Smooth muscle cell (in vitro differentiated cells): ENCODE measurements around the gene COX7A1. TPM values are rescaled to one million over a fixed set of nuclear protein-coding genes. Genes with fewer than 3 reads are reported as not detected.

Source experiments
- DNase-seq: peaks from one replicate; lab custom pipeline; 2025; ENCODE audit not compliant: unreplicated experiment; lab: John Stamatoyannopoulos, UW
- H2AFZ ChIP-seq: fragments of 200-600 bp; sonication (generic); 2 replicates; pipeline ENCODE4 v1.6.0; 2016; ENCODE audit warnings: antibody characterized with exemption, low read depth, mild to moderate bottlenecking
- H3F3A ChIP-seq: fragments of 200-600 bp; sonication (generic); 2 replicates; pipeline ENCODE4 v1.6.0; 2017; ENCODE audit warnings: antibody characterized with exemption, low read depth
- H3K27ac ChIP-seq: fragments of 200-600 bp; sonication (generic); 2 replicates; pipeline ENCODE4 v1.5.1; 2016; ENCODE audit warnings: low read depth, mild to moderate bottlenecking
- H3K27me3 ChIP-seq: fragments of 200-600 bp; sonication (generic); 2 replicates; pipeline ENCODE4 v1.6.1; 2016; ENCODE audit warnings: low read depth, mild to moderate bottlenecking
- H3K36me3 ChIP-seq: fragments of 200-600 bp; sonication (generic); 2 replicates; pipeline ENCODE4 v1.5.1; 2016; ENCODE audit warnings: low read depth
- H3K4me1 ChIP-seq: fragments of 200-600 bp; sonication (generic); 2 replicates; pipeline ENCODE4 v1.5.1; 2016; ENCODE audit warnings: low read depth
- H3K4me2 ChIP-seq: fragments of 200-600 bp; sonication (generic); 2 replicates; pipeline ENCODE4 v1.6.0; 2016; ENCODE audit warnings: mild to moderate bottlenecking
- H3K4me3 ChIP-seq: fragments of 200-600 bp; sonication (generic); 2 replicates; pipeline ENCODE4 v1.5.1; 2016; ENCODE audit warnings: mild to moderate bottlenecking
- H3K79me2 ChIP-seq: fragments of 200-600 bp; sonication (generic); 2 replicates; pipeline ENCODE4 v1.6.0; 2016; ENCODE audit warnings: low read depth, mild to moderate bottlenecking
- H3K9ac ChIP-seq: fragments of 200-600 bp; sonication (generic); 2 replicates; pipeline ENCODE4 v1.6.0; 2016; ENCODE audit warnings: low read depth
- H3K9me3 ChIP-seq: fragments of 200-600 bp; sonication (generic); replicated peaks from 2 replicates; pipeline ENCODE4 v1.5.1; 2016; ENCODE audit warnings: low read depth
- H4K20me1 ChIP-seq: fragments of 200-600 bp; sonication (generic); 2 replicates; pipeline ENCODE4 v1.6.0; 2016; ENCODE audit warnings: low read depth
- WGBS: methylation state at CpG from one replicate; pipeline ENCODE4 v1.1.7; 2016; ENCODE audit warnings: low lambda C conversion rate; 5-methylcytosine and 5-hydroxymethylcytosine counted together
- polyA plus RNA-seq: library from polyadenylated mRNA; unstranded; fragments of >200 nt; fragmentation: Nextera tagmentation; extraction: Ambion mirVana; gene quantifications from 2 replicates; pipeline ENCODE4 v1.2.1, GENCODE V29; 2016
- total RNA-seq: library from RNA; depleted of rRNA; stranded (reverse); fragments of >200 nt; gene quantifications from 2 replicates; pipeline ENCODE4 v1.2.3, GENCODE V29; 2014
- TF ChIP-seq, protein P1 (sequence below): fragments of 200-600 bp; sonication (generic); IDR thresholded peaks from 2 replicates; pipeline ENCODE4 v1.5.1; 2017; ENCODE audit warnings: borderline replicate concordance, mild to moderate bottlenecking, antibody characterized with exemption; ENCODE audit not compliant: insufficient read depth, poor library complexity, severe bottlenecking

Gene COX7A1
- total and polyA plus RNA-seq, 2 experiments from 2014 or later = not detected

DNA sequence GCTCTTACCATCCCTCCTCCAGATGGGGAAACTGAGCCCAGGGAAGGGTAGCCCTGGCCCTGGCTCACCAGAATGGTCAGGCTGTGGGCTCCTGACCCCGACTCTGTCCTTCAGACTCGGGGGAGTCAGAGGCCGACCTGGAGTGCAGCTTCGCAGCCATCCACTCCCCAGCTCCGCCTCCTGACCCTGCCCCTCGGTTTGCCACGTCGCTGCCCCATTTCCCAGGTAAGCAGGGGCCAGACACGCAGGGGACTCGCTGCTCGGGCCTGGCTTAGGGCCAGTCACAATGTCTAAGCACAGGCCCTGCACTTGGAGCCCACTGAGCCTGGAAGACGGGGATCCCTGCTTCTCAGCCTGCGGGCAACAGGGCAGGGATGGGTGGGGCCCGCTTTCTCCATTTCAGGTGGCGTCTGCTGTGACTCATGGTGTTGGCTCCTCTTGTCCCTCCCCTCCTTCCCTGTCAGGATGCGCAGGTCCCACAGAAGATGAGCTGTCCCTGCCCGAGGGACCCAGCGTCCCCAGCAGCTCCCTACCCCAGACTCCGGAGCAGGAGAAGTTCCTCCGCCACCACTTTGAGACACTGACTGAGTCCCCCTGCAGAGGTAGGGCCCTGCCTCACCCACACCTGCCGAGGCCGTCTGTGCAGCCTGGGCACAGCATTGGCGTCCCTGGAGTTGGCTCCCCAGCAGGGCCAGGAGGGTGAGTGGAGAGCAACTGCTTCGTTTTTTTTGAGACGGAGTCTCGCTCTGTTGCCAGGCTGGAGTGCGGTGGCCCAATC is 50.5 kb downstream of the COX7A1 start:
- Histone ChIP-seq H3F3A (no peaks in the 10 kb centered on the region), H4K20me1 (no peaks in the 10 kb centered on the region), H2AFZ (no peak overlapping the region), H3K27me3 (no peaks in the 10 kb centered on the region), H3K4me3 (no peak overlapping the region), H3K79me2 (no peaks in the 10 kb centered on the region), H3K9ac (no peak overlapping the region), H3K4me1 (no peaks in the 10 kb centered on the region), H3K9me3 (no peaks in the 10 kb centered on the region), H3K27ac (no peak overlapping the region), H3K4me2 (no peak overlapping the region), H3K36me3 (no peaks in the 10 kb centered on the region)
- 92% methylated on average over 25 of the region's 27 CpGs for WGBS
- TF ChIP-seq, protein P1, sequence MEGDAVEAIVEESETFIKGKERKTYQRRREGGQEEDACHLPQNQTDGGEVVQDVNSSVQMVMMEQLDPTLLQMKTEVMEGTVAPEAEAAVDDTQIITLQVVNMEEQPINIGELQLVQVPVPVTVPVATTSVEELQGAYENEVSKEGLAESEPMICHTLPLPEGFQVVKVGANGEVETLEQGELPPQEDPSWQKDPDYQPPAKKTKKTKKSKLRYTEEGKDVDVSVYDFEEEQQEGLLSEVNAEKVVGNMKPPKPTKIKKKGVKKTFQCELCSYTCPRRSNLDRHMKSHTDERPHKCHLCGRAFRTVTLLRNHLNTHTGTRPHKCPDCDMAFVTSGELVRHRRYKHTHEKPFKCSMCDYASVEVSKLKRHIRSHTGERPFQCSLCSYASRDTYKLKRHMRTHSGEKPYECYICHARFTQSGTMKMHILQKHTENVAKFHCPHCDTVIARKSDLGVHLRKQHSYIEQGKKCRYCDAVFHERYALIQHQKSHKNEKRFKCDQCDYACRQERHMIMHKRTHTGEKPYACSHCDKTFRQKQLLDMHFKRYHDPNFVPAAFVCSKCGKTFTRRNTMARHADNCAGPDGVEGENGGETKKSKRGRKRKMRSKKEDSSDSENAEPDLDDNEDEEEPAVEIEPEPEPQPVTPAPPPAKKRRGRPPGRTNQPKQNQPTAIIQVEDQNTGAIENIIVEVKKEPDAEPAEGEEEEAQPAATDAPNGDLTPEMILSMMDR = no peak
- DNase-seq = no peak

Other genes starting within 250 kb of the COX7A1 start
- 0.81 TPM in 1 of 2 replicates, not detected in the other for gene HCST, start 249.9 kb downstream of the COX7A1 start, total RNA-seq
- 2.6 and 3.4 TPM in 2 replicates for gene HCST, start 249.9 kb downstream of the COX7A1 start, polyA plus RNA-seq
- not detected in 2 replicates for gene TYROBP, start 244.2 kb downstream of the COX7A1 start, total RNA-seq
- not detected in 2 replicates for gene TYROBP, start 244.2 kb downstream of the COX7A1 start, polyA plus RNA-seq
- 6.0 and 6.2 TPM in 2 replicates for gene LRFN3, start 216.1 kb downstream of the COX7A1 start, total RNA-seq
- 15.3 and 15.5 TPM in 2 replicates for gene LRFN3, start 216.1 kb downstream of the COX7A1 start, polyA plus RNA-seq
- gene SDHAF1, start 157.3 kb downstream of the COX7A1 start, total RNA-seq = 24.0 TPM in 2 replicates
- 27.1 and 27.7 TPM in 2 replicates for gene SDHAF1, start 157.3 kb downstream of the COX7A1 start, polyA plus RNA-seq
- gene SYNE4, start 143.6 kb downstream of the COX7A1 start, total RNA-seq = 1.1 and 1.9 TPM in 2 replicates
- gene SYNE4, start 143.6 kb downstream of the COX7A1 start, polyA plus RNA-seq = 2.6 and 8.8 TPM in 2 replicates
- gene ALKBH6, start 138.2 kb downstream of the COX7A1 start, total RNA-seq = 26.2 and 35.4 TPM in 2 replicates
- gene ALKBH6, start 138.2 kb downstream of the COX7A1 start, polyA plus RNA-seq = 36.1 and 37.4 TPM in 2 replicates
- 3.7 and 10.7 TPM in 2 replicates for gene CLIP3, start 119.6 kb downstream of the COX7A1 start, total RNA-seq
- 35.2 and 36.7 TPM in 2 replicates for gene CLIP3, start 119.6 kb downstream of the COX7A1 start, polyA plus RNA-seq
- 9.3 and 13.1 TPM in 2 replicates for gene THAP8, start 98.2 kb downstream of the COX7A1 start, total RNA-seq
- gene THAP8, start 98.2 kb downstream of the COX7A1 start, polyA plus RNA-seq = 13.1 and 22.9 TPM in 2 replicates
- gene WDR62, start 97.5 kb downstream of the COX7A1 start, total RNA-seq = 1.0 and 1.5 TPM in 2 replicates
- gene WDR62, start 97.5 kb downstream of the COX7A1 start, polyA plus RNA-seq = 2.1 and 4.6 TPM in 2 replicates
- gene OVOL3, start 41.3 kb downstream of the COX7A1 start, total RNA-seq = not detected in 2 replicates
- gene OVOL3, start 41.3 kb downstream of the COX7A1 start, polyA plus RNA-seq = not detected in 2 replicates
- 33.3 and 102 TPM in 2 replicates for gene POLR2I, start 37.6 kb downstream of the COX7A1 start, total RNA-seq
- gene POLR2I, start 37.6 kb downstream of the COX7A1 start, polyA plus RNA-seq = 132 and 172 TPM in 2 replicates
- 104 and 146 TPM in 2 replicates for gene TBCB, start 37.0 kb downstream of the COX7A1 start, total RNA-seq
- 234 and 241 TPM in 2 replicates for gene TBCB, start 37.0 kb downstream of the COX7A1 start, polyA plus RNA-seq
- 183 and 252 TPM in 2 replicates for gene CAPNS1, start 12.4 kb downstream of the COX7A1 start, total RNA-seq
- gene CAPNS1, start 12.4 kb downstream of the COX7A1 start, polyA plus RNA-seq = 365 and 383 TPM in 2 replicates
- gene ZNF565, start 62.2 kb upstream of the COX7A1 start, total RNA-seq = 4.5 and 8.6 TPM in 2 replicates
- gene ZNF565, start 62.2 kb upstream of the COX7A1 start, polyA plus RNA-seq = 2.6 and 4.7 TPM in 2 replicates
- 155 and 161 TPM in 2 replicates for gene ZNF146, start 62.7 kb upstream of the COX7A1 start, total RNA-seq
- gene ZNF146, start 62.7 kb upstream of the COX7A1 start, polyA plus RNA-seq = 49.4 and 57.5 TPM in 2 replicates
- 1.8 and 2.0 TPM in 2 replicates for gene ZFP14, start 226.8 kb upstream of the COX7A1 start, total RNA-seq
- 1.3 and 1.8 TPM in 2 replicates for gene ZFP14, start 226.8 kb upstream of the COX7A1 start, polyA plus RNA-seq